HG03575 (cell line): ENCODE measurements around the gene SH3PXD2A.

Source experiments
- ATAC-seq: cut with Tn5 transposase; IDR thresholded peaks from one replicate; pipeline ENCODE4 v1.9.1; 2021; ENCODE audit not compliant: unreplicated experiment, insufficient number of reproducible peaks, low FRiP score; ENCODE audit errors: extremely low read depth

The SH3PXD2A gene

GRCh38 chr10:103838862-103839518, 16.4 kb downstream of the SH3PXD2A start:
- no peak for ATAC-seq

- ATAC-seq = no peak
Observed at GRCh38 chr10:103838070-103838395, 17.3 kb downstream of the SH3PXD2A start.

- no peak for ATAC-seq
Observed at GRCh38 chr10:103837370-103838069, 17.9 kb downstream of the SH3PXD2A start.

- ATAC-seq = no peak
Observed at GRCh38 chr10:103836861-103837260, 18.5 kb downstream of the SH3PXD2A start.

- ATAC-seq = no peak
Observed at GRCh38 chr10:103836273-103836672, 19.1 kb downstream of the SH3PXD2A start.

- no peak for ATAC-seq
Observed at GRCh38 chr10:103835096-103836050, 20.0 kb downstream of the SH3PXD2A start.

- ATAC-seq = no peak
Observed at GRCh38 chr10:103834436-103835095, 20.8 kb downstream of the SH3PXD2A start.

- no peak for ATAC-seq
Observed at GRCh38 chr10:103833731-103834365, 21.5 kb downstream of the SH3PXD2A start.

- ATAC-seq = no peak
Observed at GRCh38 chr10:103832806-103833205, 22.6 kb downstream of the SH3PXD2A start.

GRCh38 chr10:103829838-103830465, 25.4 kb downstream of the SH3PXD2A start:
- no peak for ATAC-seq

- no peak for ATAC-seq
Observed at GRCh38 chr10:103829278-103829677, 26.1 kb downstream of the SH3PXD2A start.

- ATAC-seq = no peak
Observed at GRCh38 chr10:103828587-103829197, 26.7 kb downstream of the SH3PXD2A start.

GRCh38 chr10:103828107-103828506, 27.3 kb downstream of the SH3PXD2A start:
- no peak for ATAC-seq

- no peak for ATAC-seq
Observed at GRCh38 chr10:103826885-103827284, 28.5 kb downstream of the SH3PXD2A start.

- no peak for ATAC-seq
Observed at GRCh38 chr10:103824281-103824680, 31.1 kb downstream of the SH3PXD2A start.

- no peak for ATAC-seq
Observed at GRCh38 chr10:103823706-103824272, 31.6 kb downstream of the SH3PXD2A start.

- no peak for ATAC-seq
Observed at GRCh38 chr10:103822800-103823199, 32.6 kb downstream of the SH3PXD2A start.
